ENCODE data around the gene BAD. TPM values are rescaled to one million over a fixed set of nuclear protein-coding genes. Genes with fewer than 3 reads are reported as not detected.

Gene BAD
- total and polyA plus RNA-seq, 8 donors: 45.0 to 71.4 (median 55.1) TPM

GRCh38 chr11:64237484-64237951, 46.9 kb downstream of the BAD start:
- peaks cover 16 to 74% of the 10 kb centered on the region in 2 donors for H3K4me1 ChIP-seq
- ATAC-seq (peak; percentile 1), DNase-seq (peak in 3 of 4 donors; percentile 74 to 87 (median 82))
- peak overlapping the region; percentile 6 to 33 for H3K27ac ChIP-seq
- H3K27me3 ChIP-seq: peaks cover 0 to 4% of the 10 kb centered on the region in 2 donors
- intact Hi-C loops (cut with DNase I): no loop called here
- peaks cover 0 to 14% of the 10 kb centered on the region in 2 donors for H3K36me3 ChIP-seq
- no peaks in the 10 kb centered on the region for H3K9me3 ChIP-seq
- no peak overlapping the region for H3K4me3 ChIP-seq
- TF ChIP-seq CTCF (IDR thresholded peaks at IDR 0.05): no peak

- intact Hi-C loops (cut with DNase I): no loop called here
- no peak for TF ChIP-seq CTCF (IDR thresholded peaks at IDR 0.05)
- peaks cover 15 to 83% of the 10 kb centered on the region in 2 donors for H3K4me1 ChIP-seq
- peak overlapping the region; percentile 65 to 76 for H3K4me3 ChIP-seq
- peaks cover 0 to 14% of the 10 kb centered on the region in 2 donors for H3K36me3 ChIP-seq
- H3K9me3 ChIP-seq: no peaks in the 10 kb centered on the region
- peak in 1 of 4 donors; percentile 73 for DNase-seq
- ATAC-seq: no peak
- peak overlapping the region; percentile 59 to 64 for H3K27ac ChIP-seq
- H3K27me3 ChIP-seq: peaks cover 0 to 4% of the 10 kb centered on the region in 2 donors
Measured at GRCh38 chr11:64235437-64236161, 48.9 kb downstream of the BAD start.

GRCh38 chr11:64234647-64235379, 49.7 kb downstream of the BAD start:
- Histone ChIP-seq H3K4me3 (peak overlapping the region; percentile 65 to 76), H3K27ac (peak overlapping the region; percentile 59 to 64), H3K27me3 (peaks cover 0 to 4% of the 10 kb centered on the region in 2 donors), H3K9me3 (no peaks in the 10 kb centered on the region), H3K4me1 (peaks cover 16 to 78% of the 10 kb centered on the region in 2 donors), H3K36me3 (peaks cover 0 to 14% of the 10 kb centered on the region in 2 donors)
- no peak for TF ChIP-seq CTCF (IDR thresholded peaks at IDR 0.05)
- intact Hi-C loops (cut with DNase I): no loop called here
- ATAC-seq (peak; percentile 38), DNase-seq (peak in 2 of 4 donors; percentile 44 to 90)

GRCh38 chr11:64233913-64234586, 50.4 kb downstream of the BAD start, which contains the start of gene VEGFB:
VEGFB (plus strand) TSS chr11:64234584; CDS start chr11:64234834, 250 bp downstream.
- peak within 1 kb of the TSS; percentile 65 to 76 for H3K4me3 ChIP-seq
- no peaks in the 10 kb centered on the region for H3K9me3 ChIP-seq
- H3K36me3 ChIP-seq: peaks cover 0 to 14% of the 10 kb centered on the region in 2 donors
- peak within 1 kb of the TSS; percentile 64 to 65 for H3K27ac ChIP-seq
- H3K4me1 ChIP-seq: peaks cover 22 to 78% of the 10 kb centered on the region in 2 donors
- DNase-seq (peak in 3 of 4 donors; percentile 73 to 93 (median 84)), ATAC-seq (peak; percentile 68)
- no peak for TF ChIP-seq CTCF (IDR thresholded peaks at IDR 0.05)
- intact Hi-C loops (cut with DNase I): no loop called here
- peaks cover 0 to 4% of the 10 kb centered on the region in 2 donors for H3K27me3 ChIP-seq
